Transverse colon (tissue), 4 donors: Measurements from ENCODE around the gene CDRT4. TPM values are rescaled to one million over a fixed set of nuclear protein-coding genes. Genes with fewer than 3 reads are reported as not detected.
A peak's percentile ranks its signal among the peaks of the same experiment; 100 is the strongest.

Experiments used
- DNase-seq: peaks from one replicate; pipeline ENCODE4 v3.0.0-alpha.2; 2019
- H3K27ac ChIP-seq, 4 donors: fragments of 200-600 bp; sonication (generic); 2 replicates each; pipeline ENCODE4 v1.5.1; 2016 to 2018; ENCODE audit warnings: inconsistent platforms in 4 of 4
- H3K27me3 ChIP-seq: fragments of 200-600 bp; sonication (generic); 2 replicates; pipeline ENCODE4 v1.5.1; 2017; ENCODE audit warnings: inconsistent platforms
- H3K36me3 ChIP-seq, 4 donors: fragments of 200-600 bp; sonication (generic); 2 replicates each; pipeline ENCODE4 v1.5.1; 2017 to 2019; ENCODE audit warnings: inconsistent platforms in 4 of 4
- H3K4me1 ChIP-seq, 4 donors: fragments of 200-600 bp; sonication (generic); 2 replicates each; pipeline ENCODE4 v1.5.1; 2017 to 2020; ENCODE audit warnings: inconsistent platforms in 4 of 4
- H3K4me3 ChIP-seq, 4 donors: fragments of 200-600 bp; sonication (generic); 1 replicate in 1 of 4; 2 replicates in 3 of 4; pipeline versions ENCODE4 v1.5.1 to v1.6.1; 2017 to 2019; ENCODE audit warnings: inconsistent platforms in 4 of 4
- H3K9me3 ChIP-seq, 2 donors: fragments of 200-600 bp; sonication (generic); 2 replicates each; pipeline ENCODE4 v1.5.1; 2017 to 2019; ENCODE audit warnings: inconsistent platforms in 2 of 2
- EP300 ChIP-seq: sonication (generic); formaldehyde crosslinking; IDR thresholded peaks from one replicate; pipeline ENCODE4 v1.6.1; 2017; ENCODE audit warnings: antibody characterized with exemption, low read depth
- POLR2A ChIP-seq: fragments of 450-650 bp; IDR thresholded peaks from one replicate; pipeline ENCODE4 v1.6.1; 2016; ENCODE audit warnings: antibody characterized with exemption, mild to moderate bottlenecking, moderate library complexity
- POLR2AphosphoS5 ChIP-seq, 3 donors: sonication (generic); formaldehyde crosslinking; IDR thresholded peaks; one replicate each; pipeline ENCODE4 v1.6.1; 2016; ENCODE audit warnings: antibody characterized with exemption in 3 of 3
- WGBS, 2 donors: methylation state at CpG; one replicate each; pipeline ENCODE4 v1.1.5; 2018; ENCODE audit warnings: low coverage in 1 of 2; 5-methylcytosine and 5-hydroxymethylcytosine counted together
- in situ Hi-C, 4 donors: fragments of 200-750 bp; cut with MboI; loops; one replicate each; pipeline versions ENCODE4 v1.15.0 to v1.15.1; 2017; ENCODE audit warnings: low sequenced_read_pairs in 3 of 4, low pct_ligation_motif_present in 1 of 4, low pct_unique_long_range_greater_than_20kb in 1 of 4
- intact Hi-C: fragments of 100-400 bp; cut with DNase I; formaldehyde crosslinking; loops from one replicate; pipeline ENCODE4 v1.15.1; 2023; ENCODE audit warnings: low total_unique reads
- total RNA-seq, 4 donors: library from RNA; depleted of rRNA; stranded (reverse); fragments of >200 nt; gene quantifications; one replicate each; pipeline ENCODE4 v1.1.0, GENCODE V29; 2016
- TF ChIP-seq, protein P1 (sequence below), 5 experiments: fragments of 200-600 bp in 3 of 5; fragments of 450-650 bp in 2 of 5; sonication (generic) in 3 of 5; IDR thresholded peaks; 1 replicate in 2 of 5; 2 replicates in 3 of 5; pipeline ENCODE4 v1.5.1; 2016 to 2017; ENCODE audit warnings: antibody characterized with exemption in 5 of 5, inconsistent platforms in 3 of 5, mild to moderate bottlenecking in 2 of 5, moderate library complexity in 1 of 5

Gene CDRT4
- total RNA-seq, 4 donors from 2014 or later: 2.2 to 93.5 (median 14.4) TPM

DNA sequence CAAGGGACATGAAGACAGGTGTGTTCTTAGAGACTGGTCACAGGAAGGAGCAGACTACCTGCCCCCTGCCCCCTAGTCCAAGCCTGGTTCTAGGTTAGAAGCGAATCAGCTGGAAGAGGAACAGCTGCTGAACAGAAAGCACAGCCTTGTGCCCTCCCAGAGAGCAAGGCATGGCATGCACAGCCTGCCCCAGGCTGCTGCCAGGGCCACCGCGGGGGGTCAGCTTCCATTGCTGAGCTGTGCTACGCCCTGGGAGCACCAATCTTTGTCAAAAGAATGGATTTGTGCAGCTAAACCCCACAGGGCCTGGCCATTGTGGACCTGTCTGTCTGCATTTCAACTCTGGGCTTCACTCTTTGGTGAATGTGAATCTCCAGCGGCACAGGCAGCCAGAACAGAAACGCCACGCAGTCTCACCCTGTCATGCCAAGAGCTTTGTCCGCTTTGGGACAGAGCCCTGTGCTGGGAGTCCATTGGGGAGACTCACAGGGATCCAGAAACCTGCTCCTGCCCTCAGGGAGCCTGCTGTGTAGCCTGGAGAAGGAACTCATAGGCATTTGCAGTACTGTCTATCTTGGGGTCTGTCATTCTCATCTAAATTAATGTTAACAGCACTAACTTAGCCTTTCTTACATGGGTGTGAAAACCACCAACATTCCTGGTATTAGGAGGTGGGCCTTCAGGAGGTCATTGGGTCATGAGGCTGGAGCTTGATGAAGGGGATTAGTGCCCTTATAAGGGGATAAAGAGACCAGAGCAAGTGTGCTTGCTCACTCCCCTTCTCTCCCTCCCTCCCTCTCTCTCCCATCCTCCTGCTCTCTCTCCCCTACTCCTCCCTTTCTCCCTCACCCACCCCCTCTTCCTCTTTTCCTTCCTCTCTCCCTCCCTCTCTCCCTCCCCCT lies 25.6 kb upstream of the CDRT4 start:
- Histone ChIP-seq H3K27ac (no peak overlapping the region), H3K36me3 (no peaks in the 10 kb centered on the region), H3K27me3 (no peaks in the 10 kb centered on the region), H3K4me1 (peaks cover 0 to 10% (median 5%) of the 10 kb centered on the region in 4 donors), H3K4me3 (no peak overlapping the region), H3K9me3 (no peaks in the 10 kb centered on the region)
- in situ Hi-C loops (no loop called here), intact Hi-C loops (no loop called here)
- TF ChIP-seq, protein P1, sequence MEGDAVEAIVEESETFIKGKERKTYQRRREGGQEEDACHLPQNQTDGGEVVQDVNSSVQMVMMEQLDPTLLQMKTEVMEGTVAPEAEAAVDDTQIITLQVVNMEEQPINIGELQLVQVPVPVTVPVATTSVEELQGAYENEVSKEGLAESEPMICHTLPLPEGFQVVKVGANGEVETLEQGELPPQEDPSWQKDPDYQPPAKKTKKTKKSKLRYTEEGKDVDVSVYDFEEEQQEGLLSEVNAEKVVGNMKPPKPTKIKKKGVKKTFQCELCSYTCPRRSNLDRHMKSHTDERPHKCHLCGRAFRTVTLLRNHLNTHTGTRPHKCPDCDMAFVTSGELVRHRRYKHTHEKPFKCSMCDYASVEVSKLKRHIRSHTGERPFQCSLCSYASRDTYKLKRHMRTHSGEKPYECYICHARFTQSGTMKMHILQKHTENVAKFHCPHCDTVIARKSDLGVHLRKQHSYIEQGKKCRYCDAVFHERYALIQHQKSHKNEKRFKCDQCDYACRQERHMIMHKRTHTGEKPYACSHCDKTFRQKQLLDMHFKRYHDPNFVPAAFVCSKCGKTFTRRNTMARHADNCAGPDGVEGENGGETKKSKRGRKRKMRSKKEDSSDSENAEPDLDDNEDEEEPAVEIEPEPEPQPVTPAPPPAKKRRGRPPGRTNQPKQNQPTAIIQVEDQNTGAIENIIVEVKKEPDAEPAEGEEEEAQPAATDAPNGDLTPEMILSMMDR (IDR thresholded peaks at IDR 0.05): no peak
- TF ChIP-seq POLR2AphosphoS5 (IDR thresholded peaks at IDR 0.05): no peak
- no peak for TF ChIP-seq EP300
- no peak for TF ChIP-seq POLR2A
- WGBS, 2 donors: 94% methylated on average over 8 of the region's 8 CpGs; no CpG with 5 or more reads in 1 of the 2 donors
- DNase-seq: no peak

DNA sequence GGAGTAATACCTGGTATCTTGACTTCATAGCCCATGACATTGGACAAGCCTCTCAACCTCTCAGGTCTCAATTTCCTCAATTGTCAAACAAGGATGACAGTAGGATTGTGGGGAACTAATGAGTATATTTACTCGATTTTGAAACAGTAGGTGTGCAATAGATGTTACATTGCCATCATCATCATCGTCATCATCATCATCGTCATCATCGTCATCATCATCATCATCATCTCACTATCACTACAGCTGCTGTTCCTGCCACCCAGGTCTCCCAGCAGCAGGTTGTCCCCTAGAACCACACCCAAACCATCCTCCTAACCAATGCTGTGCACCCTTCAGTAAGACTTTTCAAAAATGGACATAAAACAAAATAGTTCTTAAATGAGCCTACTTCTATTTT lies 24.8 kb upstream of the CDRT4 start:
- DNase-seq: no peak
- Histone ChIP-seq H3K9me3 (no peaks in the 10 kb centered on the region), H3K27ac (no peak overlapping the region), H3K27me3 (no peaks in the 10 kb centered on the region), H3K36me3 (no peaks in the 10 kb centered on the region), H3K4me3 (no peak overlapping the region), H3K4me1 (peaks cover 0 to 10% (median 5%) of the 10 kb centered on the region in 4 donors)
- intact Hi-C loops (no loop called here), in situ Hi-C loops (no loop called here)
- TF ChIP-seq EP300 (no peak), POLR2AphosphoS5 (IDR thresholded peaks at IDR 0.05) (no peak), POLR2A (no peak)
- TF ChIP-seq, protein P1 (IDR thresholded peaks at IDR 0.05): no peak
- 92 to 93% methylated on average over 4 of the region's 4 CpGs for WGBS, 2 donors

DNA sequence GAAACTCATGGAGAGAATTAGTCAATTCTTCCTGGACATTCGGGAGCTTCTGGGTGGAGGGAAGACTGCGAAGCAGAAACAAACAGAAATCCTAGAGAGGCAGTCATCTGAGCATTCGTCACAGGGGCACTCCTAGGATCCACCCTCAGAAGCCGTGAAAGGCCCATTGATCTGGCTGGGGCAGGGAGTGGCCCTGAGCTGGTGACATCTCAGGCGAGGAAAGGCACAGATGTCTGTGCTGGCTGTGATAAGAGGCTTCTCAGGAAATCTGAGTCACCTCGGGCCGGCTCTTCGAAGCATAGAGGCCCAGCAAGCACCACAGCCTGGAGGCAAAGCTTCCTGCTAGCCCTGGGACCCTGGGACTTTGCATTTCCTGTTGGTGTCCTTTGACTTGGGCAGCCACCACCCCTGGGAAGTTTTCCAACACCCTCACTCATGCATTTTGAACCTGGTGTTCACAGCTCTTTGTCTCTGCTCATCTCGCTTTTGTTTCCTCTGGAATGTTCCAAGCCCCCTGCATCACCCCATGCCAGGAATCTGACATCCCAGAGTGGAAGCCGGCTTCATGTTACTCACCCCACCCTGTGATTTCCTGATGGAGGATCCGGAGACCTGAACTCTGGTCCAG lies 23.3 kb upstream of the CDRT4 start:
- peak; percentile 74 for DNase-seq
- Histone ChIP-seq H3K27me3 (no peaks in the 10 kb centered on the region), H3K27ac (peak overlapping the region; percentile 33 to 68 (median 50)), H3K36me3 (no peaks in the 10 kb centered on the region), H3K9me3 (no peaks in the 10 kb centered on the region), H3K4me3 (no peak overlapping the region), H3K4me1 (peaks cover 0 to 10% (median 5%) of the 10 kb centered on the region in 4 donors)
- in situ Hi-C loops: no loop called here
- TF ChIP-seq, protein P1 (IDR thresholded peaks at IDR 0.05): no peak
- peak; percentile 22 to 45 (median 26) for TF ChIP-seq POLR2AphosphoS5 (IDR thresholded peaks at IDR 0.05)
- TF ChIP-seq EP300: no peak
- intact Hi-C loops: no loop called here
- 8 to 29% methylated on average over 3 to 11 of the region's 11 CpGs for WGBS, 2 donors

DNA sequence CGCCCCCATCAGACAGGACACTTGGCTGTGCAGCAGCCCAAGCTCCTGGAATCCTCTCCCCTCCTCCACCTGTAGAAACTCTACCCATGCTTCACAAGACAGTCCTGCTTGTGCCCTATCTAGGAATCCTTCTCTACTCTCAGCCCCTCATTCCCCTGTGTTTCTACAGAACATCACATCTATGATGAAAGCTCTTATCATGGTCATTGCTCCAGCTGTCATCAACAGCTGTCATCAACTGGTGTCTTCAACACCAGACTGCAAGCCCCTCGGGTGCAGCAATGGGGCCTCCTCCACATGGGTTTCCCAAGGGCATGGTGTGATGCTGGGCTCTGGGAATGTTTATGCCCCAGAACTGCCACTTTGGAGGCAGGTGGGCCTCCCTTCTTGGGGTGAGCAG lies 21.1 kb upstream of the CDRT4 start:
- in situ Hi-C loops: no loop called here
- Histone ChIP-seq H3K4me1 (peaks cover 0 to 10% (median 5%) of the 10 kb centered on the region in 4 donors), H3K4me3 (no peak overlapping the region), H3K9me3 (no peaks in the 10 kb centered on the region), H3K27ac (no peak overlapping the region), H3K36me3 (no peaks in the 10 kb centered on the region), H3K27me3 (no peaks in the 10 kb centered on the region)
- 91% methylated on average over 2 of the region's 2 CpGs; no CpG with 5 or more reads in 1 of the 2 donors for WGBS, 2 donors
- intact Hi-C loops: no loop called here
- TF ChIP-seq EP300 (no peak), POLR2A (no peak), POLR2AphosphoS5 (IDR thresholded peaks at IDR 0.05) (no peak)
- TF ChIP-seq, protein P1 (IDR thresholded peaks at IDR 0.05): no peak
- DNase-seq: no peak
